Gastrocnemius medialis (tissue), 4 donors: ENCODE results near the gene ZNF638.

Source experiments
- POLR2A ChIP-seq, 2 donors: fragments of 450-650 bp; IDR thresholded peaks; one replicate each; pipeline ENCODE4 v1.6.1; 2017; ENCODE audit warnings: antibody characterized with exemption in 2 of 2, mild to moderate bottlenecking in 2 of 2, moderate library complexity in 2 of 2
- TF ChIP-seq, protein P1 (sequence below), 5 experiments: fragments of 450-650 bp in 3 of 5; fragments of 200-600 bp in 2 of 5; sonication (generic) in 2 of 5; IDR thresholded peaks in 4 of 5; conservative IDR thresholded peaks in 1 of 5; 1 replicate in 4 of 5; 2 replicates in 1 of 5; pipeline ENCODE4 v1.5.1; 2016 to 2019; ENCODE audit warnings: antibody characterized with exemption in 5 of 5, mild to moderate bottlenecking in 3 of 5, moderate library complexity in 3 of 5

DNA sequence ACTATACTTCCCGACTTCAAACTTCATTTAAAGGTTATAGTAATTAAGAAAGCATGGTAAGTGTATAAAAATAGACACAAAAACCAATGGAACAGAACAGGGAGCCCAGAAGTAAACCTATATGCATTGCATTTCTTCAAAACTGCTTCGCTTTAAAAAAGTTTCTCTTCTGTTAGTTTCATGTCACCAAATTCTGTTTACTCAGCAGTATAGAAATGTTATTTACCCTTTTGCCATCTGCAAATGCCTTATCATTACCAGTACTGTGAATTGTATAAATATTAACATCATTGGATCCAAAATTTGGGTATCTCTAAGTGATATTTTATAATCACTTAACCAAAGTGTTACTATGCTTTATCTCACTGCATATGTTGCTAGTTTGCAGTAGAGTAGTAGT is 45.9 kb upstream of the ZNF638 start:
- TF ChIP-seq, protein P1, sequence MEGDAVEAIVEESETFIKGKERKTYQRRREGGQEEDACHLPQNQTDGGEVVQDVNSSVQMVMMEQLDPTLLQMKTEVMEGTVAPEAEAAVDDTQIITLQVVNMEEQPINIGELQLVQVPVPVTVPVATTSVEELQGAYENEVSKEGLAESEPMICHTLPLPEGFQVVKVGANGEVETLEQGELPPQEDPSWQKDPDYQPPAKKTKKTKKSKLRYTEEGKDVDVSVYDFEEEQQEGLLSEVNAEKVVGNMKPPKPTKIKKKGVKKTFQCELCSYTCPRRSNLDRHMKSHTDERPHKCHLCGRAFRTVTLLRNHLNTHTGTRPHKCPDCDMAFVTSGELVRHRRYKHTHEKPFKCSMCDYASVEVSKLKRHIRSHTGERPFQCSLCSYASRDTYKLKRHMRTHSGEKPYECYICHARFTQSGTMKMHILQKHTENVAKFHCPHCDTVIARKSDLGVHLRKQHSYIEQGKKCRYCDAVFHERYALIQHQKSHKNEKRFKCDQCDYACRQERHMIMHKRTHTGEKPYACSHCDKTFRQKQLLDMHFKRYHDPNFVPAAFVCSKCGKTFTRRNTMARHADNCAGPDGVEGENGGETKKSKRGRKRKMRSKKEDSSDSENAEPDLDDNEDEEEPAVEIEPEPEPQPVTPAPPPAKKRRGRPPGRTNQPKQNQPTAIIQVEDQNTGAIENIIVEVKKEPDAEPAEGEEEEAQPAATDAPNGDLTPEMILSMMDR (IDR thresholded peaks at IDR 0.05 in 4 of 5, conservative IDR thresholded peaks at IDR 0.05 in 1 of 5) = no peak
- no peak for TF ChIP-seq POLR2A (IDR thresholded peaks at IDR 0.05)
